GM19463 (cell line): ENCODE results near the gene HGS.
"Not testable (repeated sequence)": the region's sequence is repeated elsewhere in the genome, so short reads cannot be mapped to it uniquely, and the experiment has no call there.

Experiments used
- ATAC-seq: cut with Tn5 transposase; IDR thresholded peaks from one replicate; pipeline ENCODE4 v1.9.1; 2021; ENCODE audit warnings: mild to moderate bottlenecking, moderate library complexity; ENCODE audit not compliant: unreplicated experiment

Gene HGS

DNA sequence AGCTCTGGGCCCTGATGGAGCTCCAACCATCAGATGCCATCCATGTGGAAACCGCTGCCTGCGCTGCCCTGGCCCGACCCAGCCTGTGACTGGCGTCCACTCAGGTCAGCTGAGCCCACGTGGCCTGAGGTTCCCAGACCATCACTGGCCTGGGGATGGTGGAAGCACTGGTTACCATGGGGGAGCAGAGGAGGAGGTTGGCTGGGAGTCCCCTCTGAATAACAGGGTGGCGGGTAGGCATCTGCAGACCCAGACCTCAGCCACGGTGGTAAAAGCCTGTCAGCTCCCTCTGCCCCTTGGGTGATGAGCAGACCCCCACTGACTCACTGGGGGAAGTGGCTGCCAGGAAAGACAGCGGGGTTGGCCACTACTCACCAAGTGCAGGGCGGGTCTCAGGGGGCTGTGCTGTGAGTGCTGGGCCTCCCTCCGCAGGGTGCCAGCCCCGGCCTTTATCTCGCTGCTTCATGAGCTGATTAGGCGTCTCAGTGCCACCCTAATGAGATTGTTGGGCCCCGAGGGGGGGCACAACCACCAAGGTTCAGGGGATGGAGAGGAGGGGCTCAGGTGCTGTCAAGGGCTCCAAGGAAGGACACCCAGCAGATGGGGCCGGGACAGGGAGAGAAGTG, 27.6 kb upstream of the HGS start, which contains the start of gene PDE6G:
Gene PDE6G, minus strand, starts transcription at position 425 of the 626 bp plus-strand sequence. CDS start 3,237 bp downstream, outside the sequence.
- ATAC-seq = no peak

DNA sequence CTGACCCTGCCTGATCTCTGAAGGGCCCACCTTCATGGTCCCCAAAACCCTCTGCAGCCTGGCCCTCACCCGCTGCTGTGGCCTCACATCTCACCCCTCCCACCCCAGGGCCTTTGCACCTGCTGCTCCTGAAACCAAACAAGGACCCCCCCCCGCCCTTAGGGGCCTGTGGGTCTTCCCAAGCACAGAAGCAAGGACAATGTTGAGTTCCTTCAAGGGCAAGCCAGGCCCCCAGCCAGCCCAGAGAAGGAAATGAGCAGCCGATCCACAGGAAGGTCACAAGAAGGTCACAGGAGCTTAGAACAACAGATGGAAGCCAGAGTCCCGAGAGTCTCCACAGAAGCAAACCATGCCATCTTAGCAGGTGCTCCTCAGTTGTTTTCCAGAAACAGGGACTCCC, 27.0 kb upstream of the HGS start:
- ATAC-seq = no peak

DNA sequence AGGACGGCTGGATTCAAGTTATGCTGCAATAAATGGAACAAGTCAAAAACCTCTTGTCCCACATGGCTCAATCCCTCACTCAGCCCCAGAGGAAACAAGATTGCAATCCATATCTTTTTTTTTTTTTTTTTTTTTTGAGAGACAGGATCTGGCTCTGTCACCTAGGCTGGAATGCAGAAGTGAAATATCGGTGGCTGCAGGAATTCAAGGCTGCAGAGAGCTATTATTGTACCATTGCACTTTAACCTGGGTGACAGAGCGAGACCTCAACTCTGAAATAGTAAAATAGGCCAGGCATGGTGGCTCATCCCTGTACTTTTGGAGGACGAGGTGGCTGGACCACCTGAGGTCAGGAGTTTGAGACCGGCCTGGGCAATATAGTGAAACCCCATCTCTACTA, 24.8 kb upstream of the HGS start:
- ATAC-seq = no peak

DNA sequence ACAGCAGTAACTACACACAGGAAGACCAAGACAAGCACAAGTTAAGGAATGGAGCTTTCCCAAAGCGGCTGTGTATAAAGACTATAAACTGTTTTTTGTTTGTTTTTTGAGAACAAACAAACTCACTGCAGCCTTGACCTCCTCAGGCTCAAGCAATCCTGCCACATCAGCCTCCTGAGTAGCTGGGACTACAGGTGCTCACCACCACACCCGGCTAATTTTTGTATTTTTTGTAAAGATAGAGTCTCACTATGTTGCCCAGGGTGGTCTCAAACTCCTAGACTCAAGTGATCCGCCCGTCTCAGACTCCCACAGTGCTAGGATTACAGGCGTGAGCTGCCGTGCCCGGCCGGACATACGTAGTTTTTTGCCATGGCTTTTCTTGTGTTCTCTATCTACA, 23.4 kb upstream of the HGS start:
- no peak for ATAC-seq

DNA sequence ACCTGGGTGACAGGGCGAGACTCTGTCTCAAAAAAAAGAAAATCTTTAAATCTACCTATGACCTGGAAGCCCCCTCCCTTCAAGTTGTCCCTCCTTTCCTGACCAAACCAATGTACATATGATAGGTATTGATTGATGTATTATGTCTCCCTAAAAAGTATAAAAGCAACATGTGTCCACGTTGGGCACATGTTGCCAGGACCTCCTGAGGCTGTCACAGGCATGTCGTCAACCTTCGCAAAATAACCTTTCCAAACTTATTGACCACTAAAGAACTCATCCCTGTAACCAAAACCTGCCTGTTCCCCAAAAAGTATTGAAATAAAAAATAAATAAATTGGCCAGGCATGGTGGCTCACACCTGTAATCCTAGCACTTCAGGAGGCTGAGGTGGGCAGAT, 21.8 kb upstream of the HGS start:
- ATAC-seq = no peak

DNA sequence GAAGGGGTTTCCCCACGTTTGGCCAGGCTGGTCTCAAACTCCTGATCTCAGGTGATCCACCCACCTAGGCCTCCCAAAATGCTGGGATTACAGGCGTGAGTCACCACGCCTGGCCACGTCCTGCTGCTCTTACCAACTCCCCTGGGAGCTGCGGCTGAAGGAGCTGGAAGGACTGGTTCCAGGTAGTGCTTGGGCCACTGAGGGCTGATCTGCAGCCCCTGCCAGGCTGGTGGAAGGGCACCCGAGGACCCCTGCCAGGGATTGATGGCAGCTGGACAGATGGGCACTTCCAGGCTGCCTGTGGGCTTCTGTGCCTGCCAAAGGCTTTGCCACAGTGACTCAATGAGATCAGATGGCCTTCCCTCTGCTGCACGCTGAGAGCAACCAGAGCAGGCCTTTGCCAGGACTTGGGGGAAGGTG, 19.8 kb upstream of the HGS start:
- ATAC-seq = no peak

DNA sequence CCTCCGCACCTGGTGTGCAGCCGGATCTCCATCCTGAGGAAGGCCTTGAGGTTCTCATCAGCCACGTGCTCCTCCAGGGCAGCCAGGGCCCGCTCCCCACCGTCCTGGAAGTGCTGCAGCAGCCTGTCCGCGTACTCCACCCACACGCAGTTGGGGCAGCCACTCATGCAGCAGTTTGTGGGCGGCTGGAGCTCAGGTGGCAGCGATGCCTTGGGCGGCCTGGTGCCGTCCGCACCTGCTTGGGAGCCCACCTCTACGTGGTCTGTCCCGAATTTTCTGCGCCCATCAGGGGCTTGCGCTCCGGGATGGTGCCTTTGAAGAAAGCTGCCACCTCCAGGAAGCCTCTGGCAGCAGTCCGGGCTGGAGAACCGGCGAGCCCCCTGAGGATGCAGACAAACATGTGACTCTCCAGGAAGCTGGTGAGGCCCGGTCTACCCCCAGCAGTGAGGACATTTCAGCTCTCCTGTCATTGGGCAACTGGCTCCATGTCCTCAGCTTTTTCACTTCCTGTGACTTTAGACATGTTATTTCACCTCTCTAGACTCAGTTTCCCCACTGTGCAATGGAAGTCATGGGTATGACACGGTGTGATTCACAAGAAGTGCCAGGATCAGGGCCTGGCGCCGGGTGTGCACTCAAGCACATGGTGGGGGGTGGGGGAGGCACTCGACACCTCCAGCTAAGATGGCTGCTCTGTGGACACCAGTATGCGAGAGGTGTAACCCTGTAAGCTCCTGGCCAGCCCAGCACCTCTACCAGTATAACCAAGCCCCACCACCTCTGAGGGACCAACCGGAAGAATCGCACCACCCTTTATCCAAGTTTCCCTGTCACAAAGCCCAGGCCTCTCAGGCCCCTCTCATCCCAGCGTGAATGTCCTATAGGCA, 18.4 kb upstream of the HGS start:
- ATAC-seq = no peak

DNA sequence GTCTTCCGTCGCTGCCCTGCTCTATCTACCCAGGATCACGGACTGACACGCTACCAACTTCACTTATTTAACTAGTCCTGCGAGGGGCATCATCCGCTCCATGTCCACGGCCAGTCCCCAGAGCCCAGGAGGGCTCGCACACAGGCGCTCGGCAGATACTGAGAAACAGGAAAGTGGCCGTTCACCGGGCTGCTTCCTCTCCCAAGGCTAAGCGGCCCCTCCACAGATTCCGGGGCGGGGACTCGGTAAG, 17.8 kb upstream of the HGS start:
- peak; percentile 6 for ATAC-seq

DNA sequence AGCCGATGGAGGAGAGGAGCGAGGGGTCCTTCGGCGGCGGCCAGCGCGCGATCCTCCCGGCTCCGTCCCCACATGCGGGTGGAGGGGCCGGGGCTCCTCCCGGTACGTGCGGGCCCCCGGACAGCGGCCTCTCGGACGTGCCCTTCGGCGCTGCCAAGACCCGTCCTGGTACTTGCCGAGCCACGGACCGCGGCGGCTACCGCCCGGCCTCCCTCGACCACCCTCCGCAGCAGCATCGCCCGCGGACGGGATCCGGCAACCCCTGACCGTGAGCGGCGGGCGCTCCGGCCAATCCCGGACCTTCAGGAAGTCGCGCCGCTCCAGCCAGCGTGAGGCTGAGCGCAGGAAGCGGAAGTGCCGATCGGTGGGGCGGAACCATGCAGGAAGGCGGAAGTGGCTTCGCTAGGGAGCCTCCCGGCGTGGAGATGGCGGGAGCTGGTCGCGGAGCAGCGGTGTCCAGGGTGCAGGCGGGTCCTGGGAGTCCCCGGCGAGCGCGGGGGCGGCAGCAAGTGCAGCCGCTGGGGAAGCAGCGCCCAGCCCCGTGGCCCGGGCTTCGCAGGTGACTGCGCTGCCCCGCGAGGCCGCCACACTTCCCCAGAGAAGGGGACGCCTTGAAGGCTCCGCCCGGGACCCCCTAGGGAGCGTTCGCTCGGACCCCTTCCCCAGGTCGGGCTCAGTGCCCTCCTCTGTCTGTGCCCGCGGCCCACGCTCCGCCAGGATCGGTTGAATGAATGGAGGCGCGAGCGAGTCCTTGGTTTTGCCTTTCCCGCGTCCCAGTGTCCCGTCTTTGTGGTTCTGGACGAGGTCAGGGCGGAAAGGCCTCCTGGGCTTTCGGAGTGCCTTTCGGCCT, 17.2 kb upstream of the HGS start, which contains the start of the genes CCDC137 and OXLD1:
Gene CCDC137, plus strand, starts transcription at position 396 of the 850 bp plus-strand sequence. Its CDS starts 30 bp downstream, at position 426.
Gene OXLD1, minus strand, starts transcription at position 264 of the 850 bp plus-strand sequence. Its CDS starts 28 bp downstream, at position 236.
- peak; percentile 94 for ATAC-seq

DNA sequence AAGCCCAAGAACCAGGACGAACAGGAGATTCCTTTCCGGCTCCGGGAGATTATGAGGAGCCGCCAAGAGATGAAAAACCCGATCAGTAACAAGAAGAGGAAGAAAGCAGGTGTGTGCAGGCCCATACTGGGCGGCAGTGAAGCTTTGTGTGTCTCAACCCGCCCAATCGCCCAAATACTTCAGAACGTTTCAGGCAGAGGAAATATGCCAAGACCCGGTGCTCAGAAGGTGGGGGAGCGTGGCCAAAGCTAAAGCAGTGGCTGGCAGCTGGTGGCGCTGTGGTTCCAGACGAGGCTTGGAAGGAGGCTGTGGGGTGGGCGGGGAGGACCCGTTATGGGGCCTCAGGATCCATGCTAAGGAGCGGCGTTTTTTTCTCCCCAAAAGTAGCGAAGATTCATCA, 16.1 kb upstream of the HGS start:
- no peak for ATAC-seq

DNA sequence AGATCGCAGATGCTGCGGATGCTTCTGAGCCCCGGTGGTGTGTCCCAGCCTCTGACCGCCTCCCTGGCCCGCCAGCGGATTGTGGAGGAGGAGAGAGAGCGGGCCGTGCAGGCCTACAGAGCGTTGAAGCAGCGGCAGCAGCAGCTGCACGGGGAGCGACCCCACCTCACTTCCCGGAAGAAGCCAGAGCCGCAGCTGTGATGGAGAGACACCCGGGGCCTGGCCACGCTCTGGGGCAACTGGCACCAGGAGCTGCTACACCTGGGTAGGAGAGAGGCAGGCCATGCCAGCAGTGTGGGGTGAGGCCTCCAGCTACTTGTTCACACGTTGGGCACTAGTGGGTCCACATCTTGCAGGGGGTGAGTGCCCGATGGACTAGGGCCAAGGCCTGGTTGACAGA, 11.3 kb upstream of the HGS start:
- no peak for ATAC-seq

DNA sequence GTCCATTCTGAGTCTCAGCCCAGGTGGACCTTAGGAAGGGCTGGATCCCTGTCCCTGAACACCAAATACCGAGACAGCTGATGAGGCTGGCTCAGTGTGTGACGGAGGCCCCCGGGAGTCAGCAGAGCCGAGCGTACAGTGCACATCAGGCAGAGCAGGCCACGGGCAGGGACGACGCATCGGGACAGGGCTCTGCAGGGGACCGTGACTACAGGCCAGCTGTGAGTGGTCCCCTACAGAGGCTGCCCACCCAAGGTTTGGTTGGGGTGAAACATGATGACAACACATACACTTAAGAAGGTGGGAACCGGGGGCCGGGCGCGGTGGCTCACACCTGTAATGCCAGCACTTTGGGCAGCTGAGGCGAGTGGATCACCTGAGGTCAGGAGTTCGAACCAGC, 10.9 kb upstream of the HGS start:
- ATAC-seq = no peak

DNA sequence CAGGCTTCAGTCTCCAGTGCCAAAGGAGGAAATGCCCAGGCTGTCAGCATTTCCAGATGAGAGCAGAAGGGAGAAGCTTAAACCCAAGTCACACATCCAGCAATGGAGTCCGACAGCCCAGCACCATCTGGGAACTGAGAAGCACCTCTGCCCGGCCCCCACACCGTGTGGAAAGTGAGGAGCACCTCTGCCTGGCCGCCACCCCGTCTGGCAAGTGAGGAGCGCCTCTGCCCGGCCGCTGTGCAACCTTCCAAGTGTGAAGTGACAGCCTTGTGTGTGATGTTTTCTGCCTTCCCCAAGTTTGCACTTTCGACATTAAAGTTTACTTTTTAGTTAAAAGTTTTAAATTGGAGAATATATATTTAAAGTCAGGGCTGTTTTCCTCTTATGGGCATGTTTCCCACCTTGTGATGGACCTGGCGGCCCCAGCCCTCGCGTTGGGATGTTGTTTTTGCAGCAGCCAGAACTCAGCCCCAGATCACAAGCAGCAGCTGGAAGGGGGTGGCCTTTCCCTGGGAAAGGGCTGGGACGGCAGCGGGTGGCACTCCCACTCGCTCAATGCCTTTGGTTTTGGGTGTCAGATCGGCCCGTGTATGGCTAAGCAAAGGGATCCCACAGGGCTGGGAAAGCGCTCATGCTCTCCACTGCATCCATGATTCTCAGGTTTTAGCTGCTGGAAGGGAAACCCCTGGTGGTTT, 10.1 kb upstream of the HGS start:
- ATAC-seq = no peak

DNA sequence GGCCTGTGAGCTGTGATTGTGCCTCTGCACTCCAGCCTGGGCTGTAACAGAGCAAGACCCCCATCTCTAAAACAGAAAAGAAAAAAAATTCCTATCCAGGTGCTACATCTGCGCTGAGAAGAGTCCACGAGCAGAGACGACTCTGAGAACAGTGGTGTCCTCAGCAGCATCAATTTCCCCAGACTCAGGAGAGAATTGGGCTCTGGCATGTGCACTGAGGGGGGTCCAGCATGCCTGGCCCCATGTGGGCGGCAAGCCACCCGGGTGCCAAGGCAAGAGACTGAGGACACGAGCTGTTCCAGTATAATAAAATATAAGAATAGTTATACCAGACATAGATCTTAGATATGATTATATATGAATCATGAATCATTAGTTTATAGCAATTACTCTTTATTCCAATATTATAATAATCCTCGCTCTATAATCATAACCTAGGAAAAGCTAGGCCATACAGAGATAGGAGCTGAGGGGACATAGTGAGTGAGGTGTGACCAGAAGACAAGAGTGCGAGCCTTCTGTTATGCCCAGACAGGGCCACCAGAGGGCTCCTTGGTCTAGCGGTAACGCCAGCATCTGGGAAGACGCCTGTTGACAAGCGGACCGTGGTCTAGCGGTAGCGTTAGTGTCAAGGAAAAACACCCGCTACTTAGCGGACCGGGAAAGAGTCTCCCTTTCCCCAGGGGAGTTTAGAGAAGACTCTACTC, 8.1 kb upstream of the HGS start:
- ATAC-seq = not testable (repeated sequence)

DNA sequence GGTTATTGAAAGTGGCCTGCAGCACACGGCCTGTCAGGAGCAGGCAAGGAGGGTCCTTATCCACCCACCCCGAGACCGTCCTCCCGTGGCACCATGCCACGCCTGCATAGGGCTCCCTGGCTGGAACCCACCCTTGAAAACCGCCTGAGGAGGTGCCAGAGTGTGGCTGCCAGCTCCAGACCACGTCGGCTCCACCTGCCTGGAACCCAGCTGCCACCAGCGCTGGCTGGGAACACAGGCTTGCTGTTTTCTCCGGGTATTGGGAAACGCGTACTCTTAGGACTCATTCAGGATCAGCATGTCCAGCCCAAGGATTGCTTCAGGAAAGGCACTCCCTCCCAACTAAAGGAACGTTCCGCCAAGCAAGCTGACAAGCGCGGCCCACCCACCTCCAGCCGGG, 6.9 kb upstream of the HGS start:
- ATAC-seq = no peak

DNA sequence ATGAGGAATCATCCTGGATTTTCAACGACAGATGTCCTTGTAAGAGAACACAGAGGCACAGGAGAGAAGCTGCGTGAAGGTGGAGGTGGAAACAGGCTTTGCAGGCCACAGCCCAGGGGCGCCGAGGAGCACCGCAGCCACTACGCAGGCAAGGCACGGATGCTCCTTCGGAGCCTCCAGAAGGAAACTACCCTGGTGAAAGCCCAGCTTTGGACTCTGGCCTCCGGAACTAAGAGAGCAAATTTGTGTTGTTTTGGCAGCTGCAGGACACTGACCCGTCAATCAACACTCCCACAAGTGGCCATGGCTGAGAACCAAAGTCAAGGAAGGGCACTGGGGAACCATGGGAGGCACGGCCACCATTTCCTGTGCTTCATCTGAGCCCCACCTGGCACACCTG, 3.7 kb upstream of the HGS start:
- ATAC-seq = no peak

DNA sequence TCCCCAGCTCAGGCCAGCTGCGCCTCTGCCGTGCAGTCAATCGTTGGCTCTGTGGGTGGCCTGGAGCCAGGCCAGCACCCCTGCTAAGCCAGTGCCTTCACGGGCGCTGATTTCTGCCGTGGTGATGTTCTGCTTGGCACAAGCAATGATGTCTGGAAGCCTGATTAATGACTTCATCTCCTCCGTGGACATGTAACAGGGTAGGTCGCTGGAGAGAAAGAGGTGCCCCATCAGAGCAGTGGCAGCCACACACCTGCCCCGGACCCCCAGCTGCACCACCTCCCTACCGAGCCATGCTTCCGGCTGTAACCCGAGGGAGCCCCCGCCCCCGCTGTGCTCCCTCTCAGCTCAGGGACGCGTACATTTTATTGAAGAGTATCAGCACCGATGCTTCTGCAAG, 2.1 kb upstream of the HGS start:
- ATAC-seq = no peak

DNA sequence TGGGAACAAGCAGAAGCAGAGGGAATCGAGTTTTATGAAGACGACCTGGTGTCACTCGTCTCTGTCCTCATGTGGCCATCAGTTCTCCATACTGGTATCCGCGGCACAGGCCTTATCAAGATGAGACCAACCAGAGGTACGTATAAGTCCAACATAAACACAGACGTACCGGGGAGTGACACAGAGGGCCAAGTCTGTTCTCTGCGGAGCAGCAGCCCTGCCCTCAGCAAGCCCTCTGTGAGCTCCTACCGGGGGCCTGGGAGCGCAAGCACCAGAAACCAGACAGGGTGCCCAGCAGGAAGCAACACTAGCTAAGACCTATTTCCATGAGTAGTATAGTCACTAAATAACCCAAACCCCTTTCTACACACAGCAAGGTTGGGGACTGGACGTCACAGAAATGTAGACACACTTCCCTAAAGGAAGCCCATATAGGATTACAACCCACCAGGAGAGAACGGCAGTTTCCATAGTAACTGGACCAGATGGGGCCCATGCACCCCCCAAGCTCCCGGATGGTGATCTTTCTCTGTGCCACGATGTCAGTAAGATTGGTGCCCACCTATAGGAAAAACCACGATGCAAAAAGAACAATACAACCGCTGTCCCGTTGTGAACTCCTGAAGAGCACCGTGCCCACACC, 1.1 kb upstream of the HGS start:
- no peak for ATAC-seq

DNA sequence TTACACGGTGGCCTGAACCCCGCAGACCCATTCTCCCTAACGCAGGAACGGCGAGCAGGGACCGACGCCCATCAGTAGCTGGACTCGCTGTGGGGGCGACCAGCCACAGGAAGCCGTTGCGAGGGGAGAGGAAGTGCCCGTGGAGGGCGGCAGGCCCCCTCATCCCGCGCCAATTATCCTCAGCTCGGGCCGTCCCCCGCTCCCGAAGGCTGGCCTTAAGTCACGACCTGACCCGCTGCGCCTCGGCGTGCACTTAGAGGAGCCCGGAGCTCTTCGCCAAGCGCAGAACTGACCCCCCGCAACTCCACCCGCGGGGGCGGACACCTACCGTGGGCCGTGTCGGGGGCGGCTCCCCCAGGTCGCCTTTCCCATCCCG, 615 bp upstream of the HGS start:
- ATAC-seq = peak; percentile 9

DNA sequence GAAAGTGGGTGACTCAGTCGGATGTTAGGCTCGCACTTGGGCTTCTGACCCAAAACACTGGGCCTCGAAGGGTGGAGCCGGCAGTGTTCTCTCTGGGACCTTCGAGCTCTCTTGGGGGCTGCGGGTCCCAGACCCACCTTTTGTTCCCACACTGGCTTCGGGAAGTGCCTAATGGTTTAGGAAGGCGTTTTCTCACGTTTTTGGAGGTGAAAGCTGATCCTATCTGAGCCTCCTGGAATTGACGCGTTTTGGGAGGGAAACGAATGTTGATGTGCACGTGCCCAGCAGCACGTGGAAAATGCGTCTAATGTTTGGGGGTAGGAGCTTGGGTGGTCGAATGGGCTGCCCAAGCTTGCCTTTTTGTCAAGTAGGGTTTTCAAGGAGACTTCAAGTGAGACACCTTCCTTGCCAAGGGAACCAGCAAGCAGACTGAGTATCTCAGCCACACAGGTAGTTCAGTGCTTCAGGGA, 666 bp downstream of the HGS start:
- peak; percentile 8 for ATAC-seq
